Amniotic stem cell (primary cell): ENCODE results near the gene ITPKB.
"Not testable (repeated sequence)": the region's sequence is repeated elsewhere in the genome, so short reads cannot be mapped to it uniquely, and the experiment has no call there.

ENCODE experiments used
- DNase-seq: peaks from one replicate; lab custom pipeline; 2025; lab: John Stamatoyannopoulos, UW

ITPKB gene

DNA sequence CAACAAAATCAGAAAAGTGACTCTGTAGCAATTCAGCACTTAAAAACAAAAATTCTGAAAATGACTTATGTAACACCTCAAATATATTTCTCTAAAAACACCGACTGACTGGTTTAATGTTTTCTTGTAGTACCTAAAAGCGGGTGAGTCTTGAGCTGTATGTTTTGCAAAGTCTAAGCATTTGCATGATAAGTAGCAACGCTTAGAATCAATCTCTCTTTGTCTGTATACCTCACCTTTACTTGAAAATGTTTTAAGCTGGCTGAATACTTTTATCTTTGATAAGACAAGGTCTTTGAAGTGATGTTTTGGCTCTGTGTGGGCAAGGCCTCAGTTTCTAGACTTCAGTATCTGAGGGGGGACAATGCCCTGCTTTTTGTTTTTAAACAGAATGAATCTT, 8.2 kb downstream of the ITPKB start:
- no peak for DNase-seq

DNA sequence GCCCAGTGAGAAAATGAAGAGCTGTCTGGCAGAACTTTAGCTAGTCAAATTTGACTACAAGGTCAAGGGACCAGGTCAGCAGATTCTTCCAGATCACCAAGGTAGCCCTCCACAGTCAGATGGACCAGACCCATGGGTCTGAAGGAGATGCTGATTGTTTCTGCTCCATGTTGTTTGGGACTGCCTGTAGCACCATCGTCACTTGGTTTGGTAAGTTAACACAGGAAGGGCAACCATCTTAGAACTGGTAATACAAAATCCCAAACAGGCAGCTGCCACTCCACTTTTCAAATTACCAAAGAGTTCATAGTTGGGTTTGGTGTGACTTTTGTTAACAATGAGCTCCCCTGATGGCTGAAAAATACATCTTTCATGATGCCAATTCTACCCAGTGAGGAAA, 9.0 kb downstream of the ITPKB start:
- DNase-seq: no peak

DNA sequence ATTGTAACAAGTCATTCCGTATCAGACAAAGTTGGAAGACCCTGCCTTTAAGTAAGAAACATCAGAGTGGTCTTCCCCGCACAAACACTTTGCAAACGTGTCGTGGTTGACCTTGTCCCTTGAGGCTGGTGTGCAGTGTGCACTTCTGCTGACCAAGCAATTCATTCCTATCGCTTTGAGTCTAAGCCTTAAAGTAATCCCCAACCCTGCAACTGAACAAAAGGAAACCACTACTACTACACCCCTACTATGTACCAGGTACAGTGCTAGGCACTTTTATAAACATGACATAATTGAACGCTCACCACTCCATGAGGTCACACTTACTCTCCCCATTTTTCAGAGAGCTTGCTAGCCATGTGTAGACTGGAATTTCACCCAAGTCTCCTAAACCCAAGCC, 10.6 kb downstream of the ITPKB start:
- no peak for DNase-seq

DNA sequence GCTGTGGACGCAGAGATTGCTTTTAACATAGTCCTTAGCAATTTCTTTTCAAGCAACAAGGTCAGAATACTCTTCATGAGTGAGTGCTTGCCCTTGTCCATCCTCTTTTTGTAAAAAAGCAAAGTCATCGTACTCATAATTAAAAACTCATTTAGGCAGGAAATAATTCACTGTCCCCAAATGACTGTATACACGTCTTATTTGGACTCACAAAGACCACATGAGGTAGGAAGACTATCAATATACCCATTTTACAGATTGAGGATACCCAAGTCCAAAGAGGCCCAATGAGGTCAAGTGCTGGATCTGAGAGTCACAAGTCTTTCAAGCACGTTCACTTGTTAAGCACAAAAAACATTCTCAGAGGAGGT, 13.2 kb downstream of the ITPKB start:
- DNase-seq: no peak

DNA sequence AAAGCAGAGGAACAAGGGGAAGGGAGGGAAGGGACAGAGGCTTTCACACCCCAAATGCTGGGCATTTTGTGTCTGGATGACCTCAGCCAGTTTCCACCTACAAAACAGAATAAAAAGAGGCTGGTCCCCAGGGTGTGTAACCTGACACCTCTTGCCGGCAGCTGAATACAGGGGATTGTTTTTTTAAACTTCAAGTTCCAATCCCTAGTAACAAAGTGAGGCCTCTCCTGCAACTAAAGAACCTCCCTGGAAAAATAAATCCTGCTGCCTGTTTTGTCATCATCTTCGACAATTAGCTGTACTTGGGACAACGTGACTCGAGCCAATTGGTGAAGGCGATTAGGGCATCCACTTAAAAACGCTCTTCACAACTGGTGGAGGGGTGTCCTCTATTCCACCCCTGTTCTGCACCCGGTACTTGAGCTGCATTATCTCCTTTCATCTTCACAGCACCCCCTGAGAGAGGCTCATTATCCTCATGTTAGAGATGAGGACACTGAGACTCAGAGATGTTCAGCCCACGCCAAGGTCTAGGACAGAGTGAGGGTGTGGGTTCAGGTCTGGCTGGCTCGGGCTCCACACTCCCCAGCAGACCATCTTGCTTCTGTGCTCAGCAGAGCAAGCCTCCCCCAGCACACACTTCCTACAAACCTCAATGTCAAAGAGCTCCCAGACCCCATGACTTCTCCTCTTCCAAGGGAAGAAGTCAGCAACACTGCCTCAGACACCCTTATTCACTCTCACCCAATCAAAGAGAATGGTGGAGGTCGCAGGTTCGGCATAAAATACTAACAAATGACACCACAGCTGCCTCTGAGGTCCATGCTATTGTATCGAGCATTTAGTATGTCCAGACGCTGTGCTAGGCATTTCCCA, 15.2 kb downstream of the ITPKB start:
- DNase-seq: no peak

DNA sequence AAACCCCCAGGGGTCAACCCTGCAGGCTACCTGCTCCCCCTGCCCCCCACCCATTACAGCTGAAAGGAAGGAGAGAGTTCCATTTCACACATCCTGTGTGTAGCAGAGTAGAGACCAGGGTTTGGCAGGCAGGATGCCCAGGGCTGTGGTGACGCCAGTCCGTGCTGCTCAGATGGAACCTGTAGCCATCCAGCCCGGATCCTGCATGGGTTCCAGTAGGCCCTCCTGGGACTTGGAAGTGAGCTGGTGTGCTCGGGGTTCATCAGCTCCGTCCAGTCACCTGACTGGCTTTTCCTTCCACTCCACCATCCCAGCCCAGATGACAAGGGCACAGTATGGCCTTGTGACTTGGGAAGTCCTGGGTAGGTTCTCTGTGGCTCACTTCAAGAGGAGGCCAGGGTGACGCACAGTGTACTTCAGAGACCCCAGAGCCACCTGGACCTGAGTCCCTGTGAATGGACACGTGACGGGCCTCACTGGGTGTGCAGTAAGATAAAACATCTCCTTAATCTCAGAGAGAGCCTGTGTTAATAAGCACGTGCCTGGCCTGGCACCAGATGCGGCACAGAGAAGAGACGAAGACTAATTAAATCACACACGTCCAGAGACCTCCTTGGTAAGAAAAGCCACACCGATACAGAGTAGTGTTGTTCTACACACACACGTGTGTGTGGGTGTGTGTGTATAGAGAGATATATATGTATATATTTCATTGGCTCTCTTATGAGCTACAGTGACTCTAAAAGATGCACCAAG, 16.0 kb downstream of the ITPKB start:
- no peak for DNase-seq

DNA sequence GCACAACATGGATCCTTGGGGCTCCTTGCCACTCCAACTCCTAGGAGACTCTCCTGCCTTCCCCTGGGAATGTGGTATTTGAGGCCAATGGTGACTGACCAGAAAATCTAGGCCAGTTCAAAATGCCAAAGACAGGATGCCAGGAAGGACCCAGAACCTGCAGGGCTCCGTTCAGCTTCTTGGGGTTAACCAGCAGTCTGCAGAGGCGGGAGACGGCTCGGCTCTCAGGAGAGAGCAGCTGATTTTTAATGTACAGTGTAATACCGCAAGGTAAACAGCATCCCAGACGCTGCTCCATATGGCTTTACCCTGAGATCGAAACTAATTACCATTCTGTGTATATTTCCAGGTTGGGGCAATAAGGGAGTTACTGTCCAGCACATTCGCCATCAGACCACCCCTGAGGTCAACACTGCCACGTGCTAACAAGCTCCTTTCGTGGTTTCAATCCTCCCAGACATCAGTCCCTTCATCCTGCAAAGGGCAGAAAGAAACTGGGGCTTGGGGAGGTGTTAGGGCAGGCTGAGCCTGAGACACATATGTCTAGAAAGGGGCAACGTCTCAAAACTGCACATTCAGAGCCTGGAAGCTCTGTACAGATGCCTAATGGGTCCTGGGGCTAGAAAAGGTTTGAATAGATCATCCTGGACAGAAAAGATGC, 16.7 kb downstream of the ITPKB start:
- no peak for DNase-seq

DNA sequence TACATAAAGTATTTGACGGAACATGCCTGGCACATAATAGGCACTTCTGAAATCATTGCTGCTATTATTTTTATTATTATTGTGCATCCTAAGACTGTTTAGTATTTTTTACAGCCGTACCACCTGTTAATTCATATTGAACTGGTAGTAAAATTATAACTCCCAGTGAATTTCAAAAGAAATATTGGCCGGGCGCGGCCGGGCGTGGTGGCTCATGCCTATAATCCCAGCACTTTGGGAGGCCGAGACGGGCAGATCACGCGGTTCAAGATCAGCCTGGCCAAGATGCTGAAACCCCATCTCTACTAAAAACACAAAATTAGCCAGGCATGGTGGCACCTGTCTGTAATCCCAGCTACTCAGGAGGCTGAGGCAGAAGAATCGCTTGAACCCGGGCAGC, 18.5 kb downstream of the ITPKB start:
- DNase-seq: not testable (repeated sequence)

DNA sequence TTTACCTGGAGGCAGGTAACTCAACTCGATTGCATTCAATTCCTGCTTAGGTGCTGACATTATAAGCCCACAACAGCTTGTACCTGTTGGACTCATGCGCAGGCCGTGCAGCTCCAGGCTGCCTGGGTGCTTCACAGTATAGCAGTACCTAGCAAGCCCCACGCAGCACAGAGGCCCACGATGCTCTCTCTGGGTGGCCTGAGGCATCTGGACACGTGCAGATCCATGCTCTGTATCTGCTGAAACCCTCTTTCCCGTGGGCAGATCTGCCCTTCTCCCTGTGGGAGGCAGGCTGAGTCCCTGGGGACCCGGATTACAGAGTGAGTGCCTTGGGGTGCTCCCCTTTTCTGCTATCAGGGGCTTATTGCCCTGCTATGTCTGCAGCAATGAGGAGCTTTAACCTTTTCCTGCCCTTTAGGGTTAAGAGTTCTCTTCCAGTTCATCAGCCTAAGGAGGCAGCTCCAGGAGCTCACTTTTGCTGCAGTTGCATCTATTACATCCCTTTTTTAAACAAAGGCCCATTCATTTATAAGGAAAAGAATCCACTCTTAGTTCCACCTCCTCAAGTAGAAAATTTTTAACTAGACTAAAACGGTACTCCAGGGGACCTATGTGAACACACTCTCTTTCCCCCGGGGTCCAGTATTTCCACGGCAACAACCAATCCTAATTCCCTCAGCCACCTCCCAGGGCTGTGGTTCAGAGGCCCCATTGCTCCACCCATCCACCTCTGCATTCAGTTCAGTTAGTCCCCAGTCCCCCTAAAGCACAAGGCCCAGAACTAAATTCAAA, 19.3 kb downstream of the ITPKB start:
- no peak for DNase-seq

DNA sequence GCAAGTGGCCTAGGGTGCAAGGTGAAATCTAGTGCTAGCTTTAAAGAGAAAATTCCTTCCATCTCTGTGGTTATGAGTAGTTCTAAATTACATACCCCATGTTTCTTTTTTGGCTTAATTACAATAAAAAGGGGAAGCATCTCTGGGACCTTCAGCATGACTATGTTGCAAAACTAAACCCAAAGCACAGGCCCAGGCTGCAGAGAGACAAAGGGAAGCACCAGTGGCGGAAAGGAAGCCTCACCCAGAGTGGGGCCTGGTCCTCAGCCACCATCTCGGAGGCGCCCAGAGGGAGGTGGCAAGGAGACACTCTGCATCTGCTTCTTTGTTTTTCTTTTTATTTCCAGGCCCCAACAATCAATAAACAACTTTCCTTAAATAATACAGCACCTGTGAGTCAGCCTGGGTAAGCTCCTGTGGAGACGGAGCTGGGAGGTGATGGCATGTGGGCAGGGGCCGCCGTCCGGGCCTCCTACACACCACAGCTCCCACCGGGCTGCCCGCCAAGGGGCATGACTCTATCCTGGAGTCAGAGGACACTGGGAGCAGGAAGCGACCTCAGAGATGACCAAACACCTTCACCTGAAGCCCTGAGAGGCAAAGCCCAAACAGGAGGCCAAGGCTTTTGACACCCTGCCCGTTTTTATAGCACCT, 21.7 kb downstream of the ITPKB start:
- no peak for DNase-seq

DNA sequence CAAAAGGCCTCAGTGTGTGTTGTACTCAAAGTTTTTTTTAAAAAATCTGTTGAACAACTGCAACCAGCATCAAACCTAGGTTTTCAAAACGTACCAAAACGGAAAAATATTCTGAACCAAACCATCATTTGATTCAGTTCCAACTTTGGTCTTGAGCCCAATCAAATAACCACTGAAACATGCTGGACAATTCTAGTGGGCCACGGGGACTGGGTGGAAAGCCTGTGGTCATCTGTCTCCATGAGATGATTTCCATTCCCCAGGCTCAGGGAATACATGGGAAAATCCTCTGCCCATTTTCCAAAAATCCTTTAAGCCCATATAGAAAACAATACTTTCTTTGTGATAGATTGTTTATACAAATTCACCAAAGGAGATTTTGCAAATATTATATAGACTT, 22.5 kb downstream of the ITPKB start:
- no peak for DNase-seq

DNA sequence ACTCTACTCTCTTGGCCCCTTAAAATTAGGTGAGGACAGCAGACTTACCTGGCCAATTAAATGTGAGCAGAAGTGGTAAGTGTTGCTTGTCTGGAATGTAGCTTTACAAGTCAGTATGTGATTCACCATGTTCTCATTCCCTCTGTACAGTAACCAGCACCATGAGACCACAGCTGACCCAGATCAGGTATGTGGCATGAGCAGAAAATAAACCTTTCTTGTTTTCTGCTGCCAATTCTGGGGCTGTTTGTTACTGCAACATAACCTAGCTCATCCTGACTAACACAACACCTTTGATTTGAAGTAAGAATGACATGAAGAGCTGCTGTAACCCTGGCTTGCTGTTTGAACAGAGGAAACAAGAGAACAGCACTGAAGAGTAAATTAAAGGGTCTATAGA, 24.9 kb downstream of the ITPKB start:
- DNase-seq: no peak

DNA sequence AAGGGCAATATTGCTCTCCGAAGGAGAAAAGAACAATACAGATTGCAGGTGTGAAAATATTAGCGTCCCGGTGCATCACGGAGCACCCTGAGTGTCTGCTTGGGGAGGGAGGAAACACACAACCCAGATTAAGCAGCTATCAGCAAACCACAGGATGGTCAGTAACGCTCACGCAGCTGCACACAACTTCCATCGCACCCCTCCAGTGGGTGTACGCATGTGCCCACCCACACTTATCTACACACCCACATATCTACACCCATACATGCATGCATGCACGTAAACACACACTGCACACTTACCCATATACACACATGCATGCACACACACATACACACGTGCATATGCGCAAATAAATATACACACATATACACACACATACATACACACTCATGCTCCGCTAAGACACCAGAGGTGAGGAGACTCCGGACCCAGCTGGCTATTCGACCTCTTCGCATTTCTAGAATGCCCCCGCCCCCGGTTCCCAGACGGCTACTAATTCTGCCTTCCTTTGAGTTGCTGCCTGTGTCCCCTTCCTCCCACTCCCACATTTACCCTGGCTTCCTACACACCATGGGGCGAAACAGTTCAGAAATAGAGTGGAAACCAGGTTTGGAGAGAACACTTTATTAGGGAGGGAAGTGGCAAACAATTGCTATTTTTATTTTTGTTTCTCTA, 26.2 kb downstream of the ITPKB start:
- no peak for DNase-seq

DNA sequence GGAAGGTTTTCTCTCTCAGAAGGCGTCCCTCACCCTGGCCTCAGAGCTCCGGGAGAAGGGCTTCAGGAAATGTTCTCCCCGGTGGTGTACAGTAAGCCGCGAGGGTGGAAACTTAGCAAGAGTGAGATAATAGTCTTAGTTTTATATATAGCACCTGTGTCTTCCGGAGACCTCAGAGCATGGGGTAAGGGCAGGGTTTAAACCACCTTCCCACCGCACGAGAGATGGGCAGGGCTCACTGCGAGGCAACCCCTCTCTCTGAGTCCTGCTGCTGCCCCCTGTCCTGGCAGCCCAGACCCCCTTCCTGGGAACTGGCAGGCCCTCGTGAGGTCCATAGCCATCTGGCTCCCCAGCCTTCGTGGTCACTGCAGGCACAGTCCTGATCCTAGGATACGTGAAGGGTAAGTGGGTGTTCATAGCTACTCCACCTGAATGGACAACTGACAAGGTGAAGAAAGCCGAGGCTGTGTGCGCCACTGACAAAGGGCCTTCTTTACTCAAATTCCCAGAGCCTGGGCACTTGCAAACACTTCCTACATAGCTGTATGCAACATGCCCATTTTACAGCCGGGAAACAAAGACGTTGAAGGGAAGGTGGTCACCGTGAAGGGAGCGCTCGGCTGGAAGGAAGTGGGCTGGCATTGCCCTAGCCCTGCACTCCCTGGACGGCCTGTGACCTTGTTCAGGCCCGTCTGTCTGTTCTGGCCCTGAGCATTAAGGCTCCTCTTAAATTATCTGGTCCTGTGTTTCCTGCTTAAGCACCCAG, 26.9 kb downstream of the ITPKB start:
- no peak for DNase-seq

DNA sequence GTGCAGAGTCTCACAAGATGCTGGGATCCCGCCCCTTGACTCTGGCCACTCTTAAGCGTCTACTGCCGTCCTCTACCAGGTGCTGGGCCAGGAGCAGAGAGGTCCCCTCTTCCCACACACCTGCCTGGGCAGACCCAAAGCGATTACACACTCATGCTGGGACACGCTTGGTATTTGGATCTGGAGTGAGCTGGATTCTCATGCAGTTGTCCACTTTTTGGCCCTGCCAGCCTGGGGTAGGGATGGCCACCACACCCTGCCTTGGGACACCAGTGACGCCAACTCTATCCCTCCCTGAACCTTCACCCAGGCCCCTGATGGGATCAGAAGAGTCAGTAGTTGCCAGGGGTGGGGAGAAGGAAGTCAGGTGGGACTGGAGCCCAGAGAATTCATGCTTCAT, 28.6 kb downstream of the ITPKB start:
- no peak for DNase-seq

DNA sequence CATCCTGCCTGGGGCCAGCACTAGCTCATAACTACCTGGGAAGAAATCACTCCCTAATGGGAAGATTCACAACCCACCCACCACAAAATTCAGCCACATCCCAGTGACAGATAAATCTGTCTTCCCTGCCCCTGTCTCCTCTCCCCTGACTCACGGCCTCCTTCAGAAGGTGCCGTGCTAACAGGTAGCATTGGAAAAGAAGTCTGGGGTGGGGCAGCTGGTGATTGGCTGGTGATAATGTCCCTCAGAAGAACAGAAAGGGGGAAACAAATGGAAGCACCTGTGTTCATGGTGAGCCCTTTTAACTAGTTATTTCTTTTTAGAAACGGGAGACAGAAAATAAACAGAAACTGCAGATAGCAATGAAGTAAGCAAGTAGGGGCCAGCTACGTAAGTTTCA, 29.1 kb downstream of the ITPKB start:
- DNase-seq: no peak

DNA sequence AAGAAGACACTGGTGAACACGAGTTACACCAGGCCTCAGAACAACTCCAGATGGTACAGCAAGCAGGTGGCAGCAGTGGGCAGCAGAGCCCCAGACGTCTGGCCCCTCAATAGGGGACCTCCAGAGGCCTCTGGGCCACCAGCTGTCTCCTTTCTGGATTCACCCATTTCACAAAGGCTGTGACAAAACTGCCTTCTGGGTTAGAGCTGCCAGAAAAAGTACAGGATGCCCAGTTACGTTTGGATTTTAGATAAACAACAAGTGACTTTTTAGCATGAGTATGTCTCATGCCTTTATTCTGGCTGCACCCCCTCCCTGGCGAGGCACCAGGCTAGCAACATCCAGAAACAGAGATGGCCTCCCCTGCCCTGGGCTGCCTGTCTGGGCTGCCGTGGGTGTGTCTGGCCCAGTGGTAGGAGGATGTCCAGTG, 30.1 kb downstream of the ITPKB start:
- DNase-seq: no peak

DNA sequence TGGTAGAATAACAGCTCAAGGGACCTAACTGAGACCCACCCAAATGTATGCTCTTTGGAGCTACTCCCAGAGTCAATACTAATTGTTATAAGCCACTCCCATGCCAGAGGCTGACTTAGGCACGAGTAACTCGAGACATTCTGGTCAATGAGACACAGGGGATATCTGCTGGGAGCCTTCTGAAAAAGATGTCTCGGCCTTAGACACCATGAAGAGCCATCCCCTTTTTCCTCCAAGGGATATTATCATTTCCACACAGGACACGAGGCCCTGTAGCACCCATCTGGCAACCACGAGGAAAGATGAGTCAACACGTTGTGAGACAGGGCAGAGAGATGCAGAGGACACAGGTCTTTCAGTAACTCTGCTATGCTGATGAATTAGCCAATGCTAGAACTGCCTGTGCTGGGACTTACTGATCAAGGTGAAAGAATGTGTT, 30.7 kb downstream of the ITPKB start:
- DNase-seq: peak; percentile 14

DNA sequence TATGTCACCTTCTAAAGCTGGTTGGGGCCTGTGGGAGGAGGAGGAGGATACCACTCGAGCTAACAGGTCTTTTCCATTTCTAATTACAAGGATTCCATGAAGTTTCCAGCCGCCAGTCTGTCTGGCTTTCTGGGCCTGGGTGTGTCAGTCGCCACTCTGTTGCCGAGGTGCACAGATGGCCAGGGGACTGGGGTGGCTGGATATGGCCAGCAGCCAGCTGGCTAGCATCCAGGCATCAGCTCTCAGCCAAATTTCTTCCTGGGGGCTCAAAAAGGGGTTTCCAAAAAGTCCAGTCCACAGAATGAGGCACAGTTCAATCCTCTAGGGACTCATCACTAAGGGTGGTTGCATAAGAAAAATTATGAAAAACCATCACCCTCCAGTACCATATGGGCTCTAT, 32.4 kb downstream of the ITPKB start:
- DNase-seq: no peak
